DMS114 treated with DMSO at 0.1 percent for 48 hours (cell line): ENCODE measurements around the gene VPS26B.
"Not testable (repeated sequence)": the region's sequence is repeated elsewhere in the genome, so short reads cannot be mapped to it uniquely, and the experiment has no call there.

Experiments
- DNase-seq: peaks from one replicate; lab custom pipeline; 2025; ENCODE audit not compliant: unreplicated experiment; lab: John Stamatoyannopoulos, UW

The VPS26B gene

GRCh38 chr11:134223836-134224709 is at the start of gene VPS26B, which contains the start of gene NCAPD3:
TSS of gene VPS26B (plus strand) at chr11:134224671. CDS start at chr11:134225123, 452 bp downstream.
TSS of gene NCAPD3 (minus strand) at chr11:134223967. CDS start at chr11:134223926, 41 bp downstream.
- DNase-seq = peak; percentile 82

- DNase-seq = no peak
Measured at GRCh38 chr11:134176284-134176683, 48.2 kb upstream of the VPS26B start.

GRCh38 chr11:134178032-134178674 is 46.3 kb upstream of the VPS26B start:
- DNase-seq = no peak

GRCh38 chr11:134181707-134182106 is 42.8 kb upstream of the VPS26B start:
- DNase-seq = no peak

DNA sequence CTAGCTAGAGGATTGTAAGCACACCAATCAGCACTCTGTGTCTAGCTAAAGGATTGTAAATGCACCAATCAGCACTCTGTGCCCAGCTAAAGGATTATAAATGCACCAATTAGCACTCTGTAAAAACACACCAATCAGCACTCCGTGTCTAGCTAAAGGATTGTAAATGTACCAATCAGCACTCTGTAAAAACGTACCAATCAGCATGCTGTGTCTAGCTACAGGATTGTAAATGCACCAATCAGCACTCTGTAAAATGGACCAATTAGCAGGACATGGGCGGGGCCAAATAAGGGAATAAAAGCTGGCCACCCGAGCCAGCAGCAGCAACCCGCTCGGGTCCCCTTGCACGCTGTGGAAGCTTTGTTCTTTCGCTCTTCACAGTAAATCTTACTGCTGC is 36.4 kb upstream of the VPS26B start:
- not testable (repeated sequence) for DNase-seq

GRCh38 chr11:134196756-134197155 is 27.7 kb upstream of the VPS26B start:
- DNase-seq = no peak

- DNase-seq = no peak
Measured at GRCh38 chr11:134199531-134199930, 24.9 kb upstream of the VPS26B start.

DNA sequence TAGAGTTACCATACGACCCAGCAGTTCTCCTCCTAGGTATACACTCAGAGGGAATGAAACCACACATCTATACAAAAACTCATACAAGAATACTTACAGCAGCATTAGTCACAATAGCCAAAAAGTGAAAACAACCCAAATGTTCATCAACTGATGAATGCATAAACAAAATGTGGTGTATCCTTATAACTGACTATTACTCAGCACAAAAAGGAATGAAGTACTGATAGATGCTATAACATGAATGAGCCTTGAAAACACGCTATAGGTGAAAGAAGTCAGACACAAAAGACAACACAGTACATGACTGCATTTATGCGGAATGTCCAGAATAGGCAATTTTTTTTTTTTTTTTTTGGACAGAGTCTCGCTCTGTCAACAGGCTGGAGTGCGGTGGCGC is 23.8 kb upstream of the VPS26B start:
- DNase-seq = no peak

DNA sequence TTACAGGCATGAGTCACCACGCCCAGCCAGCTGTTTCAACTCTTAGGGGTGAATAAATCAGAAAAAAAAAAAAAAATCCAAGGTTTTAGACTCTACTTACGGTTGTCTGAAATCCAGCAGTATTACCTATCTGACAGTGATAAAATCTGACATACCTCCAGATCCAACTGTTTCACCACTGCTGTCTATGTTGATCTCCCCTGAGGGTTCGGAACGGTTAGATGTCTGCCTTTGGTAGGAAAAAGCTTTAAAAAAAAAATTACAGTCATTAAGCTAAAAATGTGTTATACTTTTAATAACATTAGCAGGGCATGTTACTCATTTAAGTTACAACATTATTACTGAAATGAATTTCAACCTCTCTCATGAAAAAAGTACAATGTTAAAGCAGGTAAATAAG is 21.8 kb upstream of the VPS26B start:
- DNase-seq = no peak

- no peak for DNase-seq
Measured at GRCh38 chr11:134205729-134206128, 18.7 kb upstream of the VPS26B start.

GRCh38 chr11:134206185-134206584 is 18.3 kb upstream of the VPS26B start:
- no peak for DNase-seq

GRCh38 chr11:134207538-134208239 is 16.8 kb upstream of the VPS26B start:
- peak; percentile 3 for DNase-seq

GRCh38 chr11:134215836-134216235 is 8.6 kb upstream of the VPS26B start:
- no peak for DNase-seq

DNA sequence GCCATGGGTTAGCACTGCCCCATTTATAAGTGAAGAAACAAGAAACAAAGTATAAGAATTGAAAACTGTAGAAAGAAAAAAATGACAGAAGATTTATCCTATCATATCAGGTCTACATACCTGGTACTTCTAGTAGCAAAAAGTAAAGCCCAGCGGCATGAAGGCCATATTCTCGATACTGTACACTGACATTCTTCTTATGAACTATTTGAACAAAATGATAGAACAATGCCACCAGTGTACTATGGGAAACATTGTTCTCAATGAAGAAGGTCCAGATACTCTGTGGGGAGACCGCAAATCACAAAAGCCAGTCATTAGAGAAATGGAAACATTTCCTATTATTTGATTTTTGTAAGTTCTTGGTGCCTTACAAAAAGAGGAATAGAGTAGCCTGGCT is 7.7 kb upstream of the VPS26B start:
- DNase-seq = no peak

GRCh38 chr11:134223121-134223520 is 1.4 kb upstream of the VPS26B start:
- no peak for DNase-seq

- no peak for DNase-seq
Measured at GRCh38 chr11:134224710-134225664, 516 bp downstream of the VPS26B start.

DNA sequence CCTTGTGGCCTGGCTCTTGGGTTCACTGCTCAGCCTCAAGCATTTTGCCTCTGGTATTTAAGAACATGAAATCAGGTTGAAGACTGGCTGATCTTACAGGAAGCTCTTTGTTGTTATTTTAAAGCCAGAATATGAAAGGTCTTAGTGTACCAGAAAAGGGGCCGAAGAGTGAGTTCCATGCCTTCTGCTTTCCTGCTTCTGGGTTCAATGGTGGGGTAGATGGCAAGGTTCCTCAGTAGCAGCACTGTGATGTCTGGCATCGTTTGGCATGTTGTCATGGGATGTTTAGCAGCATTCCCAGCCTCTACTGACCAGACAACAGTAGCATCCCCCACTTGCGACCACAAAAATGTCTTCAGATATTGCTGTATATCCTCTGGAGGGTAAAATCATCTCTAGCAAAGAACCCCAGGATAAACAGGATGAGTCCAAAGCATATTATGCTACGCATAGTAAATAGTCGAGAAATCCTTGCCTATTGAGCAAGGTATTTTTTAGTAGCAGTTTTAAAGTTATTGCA is 2.4 kb downstream of the VPS26B start:
- DNase-seq = no peak

GRCh38 chr11:134228625-134229024 is 4.2 kb downstream of the VPS26B start:
- DNase-seq = no peak

DNA sequence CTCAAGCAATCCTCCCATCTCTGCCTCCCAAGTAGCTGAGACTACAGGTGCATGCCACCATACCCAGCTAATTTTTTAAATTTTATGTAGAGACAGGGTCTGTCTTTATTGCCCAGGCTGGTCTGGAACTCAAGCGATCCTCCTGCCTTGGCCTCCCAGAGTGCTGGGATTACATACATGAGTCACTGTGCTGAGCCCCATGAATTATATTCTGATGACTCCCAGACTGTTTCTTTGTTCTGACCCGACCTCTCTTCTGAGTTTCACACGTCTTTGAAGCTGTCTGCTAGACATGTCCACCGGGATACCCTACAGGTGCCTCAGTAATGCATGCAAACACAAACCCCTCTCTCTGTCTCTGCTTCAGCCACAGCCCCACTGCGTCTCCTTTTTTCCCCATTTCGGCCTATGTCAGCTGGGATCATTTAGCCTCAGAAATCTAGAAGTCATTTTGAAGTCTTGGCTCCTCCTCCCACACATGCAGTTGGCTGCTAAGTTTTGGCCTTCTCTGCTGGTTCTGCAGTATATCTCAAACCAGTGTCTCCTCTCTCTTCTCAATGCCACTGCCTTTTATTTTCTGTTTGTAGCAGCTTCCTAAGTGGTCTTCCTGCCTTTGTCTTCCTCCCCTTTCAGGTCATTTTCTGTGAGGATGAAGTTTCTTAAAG is 4.8 kb downstream of the VPS26B start:
- no peak for DNase-seq

GRCh38 chr11:134230339-134230738 is 5.9 kb downstream of the VPS26B start:
- no peak for DNase-seq
